ENCODE results near the gene SGPL1. TPM values are rescaled to one million over a fixed set of nuclear protein-coding genes. Genes with fewer than 3 reads are reported as not detected.

Gene SGPL1
- total and polyA plus RNA-seq, 10 of the 15 experiments (the other 5 are each of a cell fraction or from before 2014, with no cell fraction given) = 4.9 to 20.7 (median 10.6) TPM

- CTCF ChIA-PET = interaction anchor here (0.9 kb wide), 1 partner anchor 28 kb away, joined by 3 read pairs; no protein-coding TSS in a partner anchor
- Histone ChIP-seq H3K27me3 (replicated peaks in 1 of 2; ENCODE audit: control insufficient read depth in 2 of 2, insufficient read depth in 2 of 2, low read length in 1 of 2) (0 out of 4 replicates have a peak, but pooled peaks cover 0 to 2% of the 10 kb centered on the region in 2 experiments), H3K4me1 (ENCODE audit: control insufficient read depth, insufficient read depth, low read length) (no peaks in the 10 kb centered on the region), H4K20me1 (ENCODE audit: control insufficient read depth, insufficient read depth) (no peaks in the 10 kb centered on the region), H3K9me3 (replicated peaks; ENCODE audit: control insufficient read depth, insufficient read depth, low read length) (no peaks in the 10 kb centered on the region), H3K79me2 (ENCODE audit: control insufficient read depth, insufficient read depth, low read length) (no peaks in the 10 kb centered on the region), H3K4me3 (no peak overlapping the region), H3K4me2 (ENCODE audit: control insufficient read depth, insufficient read depth) (no peak overlapping the region), H3K9ac (ENCODE audit: control insufficient read depth, insufficient read depth, low read length) (no peak overlapping the region), H3K36me3 (ENCODE audit: control insufficient read depth in 2 of 2, insufficient read depth in 2 of 2, low read length in 1 of 2) (no peaks in the 10 kb centered on the region), H2AFZ (ENCODE audit: control insufficient read depth, low read depth, low read length) (no peak overlapping the region), H3K27ac (ENCODE audit: control insufficient read depth, insufficient read depth) (no peak overlapping the region)
- POLR2A ChIA-PET = no interaction called here
- RAD21 ChIA-PET (ENCODE audit: unreplicated experiment) = no interaction called here
- intact Hi-C loops (cut with micrococcal nuclease; ENCODE audit: unreplicated experiment) = no loop called here
- TF ChIP-seq TBL1XR1 (IDR thresholded peaks at IDR 0.05; ENCODE audit: low read depth, low read length) (no peak), EP300 (IDR thresholded peaks at IDR 0.05; ENCODE audit: borderline replicate concordance in 1 of 2, control insufficient read depth in 1 of 2, low read depth in 2 of 2, low read length in 2 of 2) (no peak)
- SMC1A ChIA-PET (ENCODE audit: uncharacterized antibody, unreplicated experiment) = no interaction called here
- no peak for DNase-seq (ENCODE audit: low read depth, low spot score)
- ATAC-seq = no peak
- WGBS (ENCODE audit: insufficient coverage, insufficient replicate concordance, low lambda C conversion rate, missing lambda C conversion rate) = 81% methylated on average over 1 of the region's 1 CpG
- FAIRE-seq = no peak
- in situ Hi-C loops (cut with MboI) = no loop called here
- no TSS peak for BruUV-seq (replicated peaks)
Observed at GRCh38 chr10:70896551-70896950, 80.8 kb downstream of the SGPL1 start.

DNA sequence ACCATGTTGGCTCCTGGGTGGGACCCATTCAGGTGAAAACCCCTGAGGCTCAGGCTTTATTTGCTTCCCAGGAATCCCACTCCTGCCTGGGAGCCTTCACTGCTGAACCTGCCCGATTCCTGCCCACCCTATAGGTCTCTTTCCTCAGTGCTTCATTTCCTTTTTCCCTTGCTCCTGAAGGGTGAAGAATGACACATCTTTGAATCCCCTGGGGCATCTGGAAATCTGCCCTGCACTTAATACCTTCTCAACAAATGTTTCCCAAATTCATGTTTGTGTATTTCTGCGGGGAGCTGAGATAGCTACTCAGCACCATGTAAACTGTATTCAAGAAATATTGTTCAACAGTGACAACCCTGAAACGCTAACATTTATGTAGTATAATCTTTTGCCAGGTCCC, 82.9 kb downstream of the SGPL1 start:
- no peaks in the 10 kb centered on the region for H3K36me3 ChIP-seq (ENCODE audit: control insufficient read depth in 2 of 2, insufficient read depth in 2 of 2, low read length in 1 of 2)
- no peak overlapping the region for H3K9ac ChIP-seq (ENCODE audit: control insufficient read depth, insufficient read depth, low read length)
- H3K4me2 ChIP-seq (ENCODE audit: control insufficient read depth, insufficient read depth) = no peak overlapping the region
- FAIRE-seq (no peak), ATAC-seq (no peak), DNase-seq (ENCODE audit: low read depth, low spot score) (no peak)
- no peaks in the 10 kb centered on the region for H3K79me2 ChIP-seq (ENCODE audit: control insufficient read depth, insufficient read depth, low read length)
- no peak overlapping the region for H2AFZ ChIP-seq (ENCODE audit: control insufficient read depth, low read depth, low read length)
- no peaks in the 10 kb centered on the region for H4K20me1 ChIP-seq (ENCODE audit: control insufficient read depth, insufficient read depth)
- SMC1A ChIA-PET (ENCODE audit: uncharacterized antibody, unreplicated experiment) = interaction anchor here (1.1 kb wide), 1 partner anchor 27 kb away, joined by 3 read pairs; no protein-coding TSS in a partner anchor
- CTCF ChIA-PET = no interaction called here
- BruUV-seq (replicated peaks) = no TSS peak
- RAD21 ChIA-PET (ENCODE audit: unreplicated experiment) = no interaction called here
- POLR2A ChIA-PET = no interaction called here
- H3K27me3 ChIP-seq (replicated peaks in 1 of 2; ENCODE audit: control insufficient read depth in 2 of 2, insufficient read depth in 2 of 2, low read length in 1 of 2) = 0 out of 4 replicates have a peak, but pooled peaks cover 0 to 2% of the 10 kb centered on the region in 2 experiments
- H3K9me3 ChIP-seq (replicated peaks; ENCODE audit: control insufficient read depth, insufficient read depth, low read length) = no peaks in the 10 kb centered on the region
- H3K27ac ChIP-seq (ENCODE audit: control insufficient read depth, insufficient read depth) = no peak overlapping the region
- 77% methylated on average over 3 of the region's 3 CpGs for WGBS (ENCODE audit: insufficient coverage, insufficient replicate concordance, low lambda C conversion rate, missing lambda C conversion rate)
- no peak overlapping the region for H3K4me3 ChIP-seq
- no peaks in the 10 kb centered on the region for H3K4me1 ChIP-seq (ENCODE audit: control insufficient read depth, insufficient read depth, low read length)
- intact Hi-C loops (cut with micrococcal nuclease; ENCODE audit: unreplicated experiment) (no loop called here), in situ Hi-C loops (cut with MboI) (no loop called here)
- TF ChIP-seq CBX3 (IDR thresholded peaks at IDR 0.05; ENCODE audit: borderline replicate concordance, low read depth) (no peak), YY1 (IDR thresholded peaks at IDR 0.05; ENCODE audit: low read depth, low read length) (no peak), CEBPB (IDR thresholded peaks at IDR 0.05; ENCODE audit: borderline replicate concordance in 1 of 2, low read depth in 2 of 2, low read length in 2 of 2) (no peak)
- TF ChIP-seq, protein P1, sequence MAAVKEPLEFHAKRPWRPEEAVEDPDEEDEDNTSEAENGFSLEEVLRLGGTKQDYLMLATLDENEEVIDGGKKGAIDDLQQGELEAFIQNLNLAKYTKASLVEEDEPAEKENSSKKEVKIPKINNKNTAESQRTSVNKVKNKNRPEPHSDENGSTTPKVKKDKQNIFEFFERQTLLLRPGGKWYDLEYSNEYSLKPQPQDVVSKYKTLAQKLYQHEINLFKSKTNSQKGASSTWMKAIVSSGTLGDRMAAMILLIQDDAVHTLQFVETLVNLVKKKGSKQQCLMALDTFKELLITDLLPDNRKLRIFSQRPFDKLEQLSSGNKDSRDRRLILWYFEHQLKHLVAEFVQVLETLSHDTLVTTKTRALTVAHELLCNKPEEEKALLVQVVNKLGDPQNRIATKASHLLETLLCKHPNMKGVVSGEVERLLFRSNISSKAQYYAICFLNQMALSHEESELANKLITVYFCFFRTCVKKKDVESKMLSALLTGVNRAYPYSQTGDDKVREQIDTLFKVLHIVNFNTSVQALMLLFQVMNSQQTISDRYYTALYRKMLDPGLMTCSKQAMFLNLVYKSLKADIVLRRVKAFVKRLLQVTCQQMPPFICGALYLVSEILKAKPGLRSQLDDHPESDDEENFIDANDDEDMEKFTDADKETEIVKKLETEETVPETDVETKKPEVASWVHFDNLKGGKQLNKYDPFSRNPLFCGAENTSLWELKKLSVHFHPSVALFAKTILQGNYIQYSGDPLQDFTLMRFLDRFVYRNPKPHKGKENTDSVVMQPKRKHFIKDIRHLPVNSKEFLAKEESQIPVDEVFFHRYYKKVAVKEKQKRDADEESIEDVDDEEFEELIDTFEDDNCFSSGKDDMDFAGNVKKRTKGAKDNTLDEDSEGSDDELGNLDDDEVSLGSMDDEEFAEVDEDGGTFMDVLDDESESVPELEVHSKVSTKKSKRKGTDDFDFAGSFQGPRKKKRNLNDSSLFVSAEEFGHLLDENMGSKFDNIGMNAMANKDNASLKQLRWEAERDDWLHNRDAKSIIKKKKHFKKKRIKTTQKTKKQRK (IDR thresholded peaks at IDR 0.05; ENCODE audit: low read depth, low read length) = no peak
- TF ChIP-seq, protein P2, sequence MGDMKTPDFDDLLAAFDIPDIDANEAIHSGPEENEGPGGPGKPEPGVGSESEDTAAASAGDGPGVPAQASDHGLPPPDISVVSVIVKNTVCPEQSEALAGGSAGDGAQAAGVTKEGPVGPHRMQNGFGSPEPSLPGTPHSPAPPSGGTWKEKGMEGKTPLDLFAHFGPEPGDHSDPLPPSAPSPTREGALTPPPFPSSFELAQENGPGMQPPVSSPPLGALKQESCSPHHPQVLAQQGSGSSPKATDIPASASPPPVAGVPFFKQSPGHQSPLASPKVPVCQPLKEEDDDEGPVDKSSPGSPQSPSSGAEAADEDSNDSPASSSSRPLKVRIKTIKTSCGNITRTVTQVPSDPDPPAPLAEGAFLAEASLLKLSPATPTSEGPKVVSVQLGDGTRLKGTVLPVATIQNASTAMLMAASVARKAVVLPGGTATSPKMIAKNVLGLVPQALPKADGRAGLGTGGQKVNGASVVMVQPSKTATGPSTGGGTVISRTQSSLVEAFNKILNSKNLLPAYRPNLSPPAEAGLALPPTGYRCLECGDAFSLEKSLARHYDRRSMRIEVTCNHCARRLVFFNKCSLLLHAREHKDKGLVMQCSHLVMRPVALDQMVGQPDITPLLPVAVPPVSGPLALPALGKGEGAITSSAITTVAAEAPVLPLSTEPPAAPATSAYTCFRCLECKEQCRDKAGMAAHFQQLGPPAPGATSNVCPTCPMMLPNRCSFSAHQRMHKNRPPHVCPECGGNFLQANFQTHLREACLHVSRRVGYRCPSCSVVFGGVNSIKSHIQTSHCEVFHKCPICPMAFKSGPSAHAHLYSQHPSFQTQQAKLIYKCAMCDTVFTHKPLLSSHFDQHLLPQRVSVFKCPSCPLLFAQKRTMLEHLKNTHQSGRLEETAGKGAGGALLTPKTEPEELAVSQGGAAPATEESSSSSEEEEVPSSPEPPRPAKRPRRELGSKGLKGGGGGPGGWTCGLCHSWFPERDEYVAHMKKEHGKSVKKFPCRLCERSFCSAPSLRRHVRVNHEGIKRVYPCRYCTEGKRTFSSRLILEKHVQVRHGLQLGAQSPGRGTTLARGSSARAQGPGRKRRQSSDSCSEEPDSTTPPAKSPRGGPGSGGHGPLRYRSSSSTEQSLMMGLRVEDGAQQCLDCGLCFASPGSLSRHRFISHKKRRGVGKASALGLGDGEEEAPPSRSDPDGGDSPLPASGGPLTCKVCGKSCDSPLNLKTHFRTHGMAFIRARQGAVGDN (IDR thresholded peaks at IDR 0.05) = no peak
- TF ChIP-seq, protein P3, sequence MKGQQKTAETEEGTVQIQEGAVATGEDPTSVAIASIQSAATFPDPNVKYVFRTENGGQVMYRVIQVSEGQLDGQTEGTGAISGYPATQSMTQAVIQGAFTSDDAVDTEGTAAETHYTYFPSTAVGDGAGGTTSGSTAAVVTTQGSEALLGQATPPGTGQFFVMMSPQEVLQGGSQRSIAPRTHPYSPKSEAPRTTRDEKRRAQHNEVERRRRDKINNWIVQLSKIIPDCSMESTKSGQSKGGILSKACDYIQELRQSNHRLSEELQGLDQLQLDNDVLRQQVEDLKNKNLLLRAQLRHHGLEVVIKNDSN (IDR thresholded peaks at IDR 0.05; ENCODE audit: borderline replicate concordance, extremely low read length, insufficient read depth, low read depth, low read length) = no peak

Measured in GM12878 (cell line).